SK-N-SH (cell line): ENCODE measurements around the gene CFAP74. TPM values are rescaled to one million over a fixed set of nuclear protein-coding genes. Genes with fewer than 3 reads are reported as not detected.
A peak's percentile ranks its signal among the peaks of the same experiment; 100 is the strongest.

Experiments
- CTCF ChIA-PET: fragments of 300-600, 350-600 bp; formaldehyde crosslinking; extraction: SDS; loops from one replicate; lab custom pipeline; 2021; lab: Yijun Ruan, JAX
- POLR2A ChIA-PET: fragments of 350-600 bp; sonication (Branson Sonifier 250); formaldehyde crosslinking; extraction: SDS; loops from one replicate; lab custom pipeline; 2020; ENCODE audit warnings: antibody characterized with exemption, inconsistent platforms; lab: Yijun Ruan, JAX
- DNase-seq: peaks from one replicate; pipeline ENCODE4 v3.0.0; 2012
- H2AFZ ChIP-seq: fragments of 200-600 bp; sonication (generic); 2 replicates; pipeline ENCODE4 v1.8.1; 2016; ENCODE audit warnings: antibody characterized with exemption, mild to moderate bottlenecking, low read depth
- H3F3A ChIP-seq: fragments of 200-600 bp; sonication (generic); replicated peaks from 2 replicates; pipeline ENCODE3; 2016; ENCODE audit warnings: antibody characterized with exemption, mild to moderate bottlenecking; ENCODE audit not compliant: insufficient read depth
- H3K27ac ChIP-seq, 2 experiments: fragments of 200-500 bp in 1 of 2; fragments of 200-600 bp in 1 of 2; sonication (Bioruptor generic) in 1 of 2; sonication (generic), shearing (Covaris generic) in 1 of 2; 2 replicates each; pipeline versions ENCODE4 v1.5.1 to v1.6.1; 2014 to 2016; ENCODE audit warnings: low read depth in 2 of 2, inconsistent platforms in 1 of 2, low read length in 1 of 2, mild to moderate bottlenecking in 1 of 2, mixed read lengths in 1 of 2
- H3K27me3 ChIP-seq: fragments of 200-600 bp; sonication (generic), shearing (Covaris generic); 2 replicates; pipeline ENCODE4 v1.6.1; 2016; ENCODE audit warnings: mixed run types; ENCODE audit not compliant: insufficient read depth
- H3K36me3 ChIP-seq, 2 experiments: fragments of 200-500 bp in 1 of 2; fragments of 200-600 bp in 1 of 2; sonication (Bioruptor generic) in 1 of 2; sonication (generic) in 1 of 2; replicated peaks in 1 of 2; 2 replicates each; pipeline versions ENCODE3 to v1.5.1; 2014 to 2016; ENCODE audit warnings: low read length in 1 of 2, mild to moderate bottlenecking in 1 of 2; ENCODE audit not compliant: insufficient read depth in 2 of 2, control insufficient read depth in 1 of 2
- H3K4me1 ChIP-seq, 2 experiments: fragments of 200-500 bp in 1 of 2; fragments of 200-600 bp in 1 of 2; sonication (Bioruptor generic) in 1 of 2; sonication (generic), shearing (Covaris generic) in 1 of 2; 2 replicates each; pipeline versions ENCODE4 v1.5.1 to v1.6.1; 2014 to 2016; ENCODE audit warnings: low read depth in 1 of 2, low read length in 1 of 2, mixed run types in 1 of 2; ENCODE audit not compliant: insufficient read depth in 2 of 2, control insufficient read depth in 1 of 2
- H3K4me2 ChIP-seq: fragments of 200-600 bp; sonication (generic), shearing (Covaris generic); 2 replicates; pipeline ENCODE4 v1.6.1; 2017; ENCODE audit warnings: mixed run types
- H3K4me3 ChIP-seq, 2 experiments: fragments of 200-500 bp in 1 of 2; fragments of 200-600 bp in 1 of 2; sonication (Bioruptor generic) in 1 of 2; sonication (generic), shearing (Covaris generic) in 1 of 2; 2 replicates each; pipeline versions ENCODE4 v1.5.1 to v1.8.1; 2014 to 2016; ENCODE audit warnings: low read depth in 2 of 2, inconsistent platforms in 1 of 2, low read length in 1 of 2, mild to moderate bottlenecking in 1 of 2, mixed read lengths in 1 of 2, moderate library complexity in 1 of 2
- H3K79me2 ChIP-seq: fragments of 200-600 bp; sonication (generic); 2 replicates; pipeline ENCODE4 v1.8.1; 2017; ENCODE audit warnings: mild to moderate bottlenecking; ENCODE audit not compliant: insufficient read depth
- H3K9ac ChIP-seq: fragments of 200-600 bp; sonication (generic); 2 replicates; pipeline ENCODE4 v1.6.1; 2017; ENCODE audit warnings: mixed run types
- H3K9me2 ChIP-seq: fragments of 200-600 bp; sonication (generic); 2 replicates; pipeline ENCODE4 v1.6.1; 2017; ENCODE audit warnings: mixed run types
- H3K9me3 ChIP-seq: fragments of 200-600 bp; sonication (generic); 2 replicates; pipeline ENCODE4 v1.6.1; 2017; ENCODE audit warnings: mixed run types, mild to moderate bottlenecking, moderate library complexity
- H4K20me1 ChIP-seq: fragments of 200-600 bp; sonication (generic); 2 replicates; pipeline ENCODE4 v1.6.1; 2017; ENCODE audit warnings: mild to moderate bottlenecking, mixed run types; ENCODE audit not compliant: insufficient read depth
- CHD2 ChIP-seq: fragments of 150-350 bp; IDR thresholded peaks from 2 replicates; pipeline ENCODE4 v1.6.1; 2018; ENCODE audit warnings: low read length; ENCODE audit not compliant: partially characterized antibody
- CTCF ChIP-seq: fragments of 200-600 bp; sonication (generic); IDR thresholded peaks from 2 replicates; pipeline ENCODE4 v1.6.1; 2017; ENCODE audit warnings: antibody characterized with exemption, mild to moderate bottlenecking, moderate library complexity
- EZH2phosphoT487 ChIP-seq: fragments of 200-600 bp; sonication (generic); IDR thresholded peaks from 2 replicates; pipeline ENCODE4 v1.6.1; 2017; ENCODE audit warnings: low read depth, mixed run types, mild to moderate bottlenecking, antibody characterized with exemption, moderate library complexity, borderline replicate concordance
- GATA2 ChIP-seq: sonication (generic); formaldehyde crosslinking; IDR thresholded peaks from 2 replicates; pipeline ENCODE4 v1.5.0; 2020; ENCODE audit warnings: mild to moderate bottlenecking, missing genetic modification reagents
- IRF3 ChIP-seq: fragments of 150-350 bp; IDR thresholded peaks from 2 replicates; pipeline ENCODE4 v1.6.1; 2016; ENCODE audit warnings: mild to moderate bottlenecking, low read depth, low read length
- MAX ChIP-seq: IDR thresholded peaks from 2 replicates; pipeline ENCODE4 v1.4.0; 2012; ENCODE audit warnings: low read depth
- MEF2A ChIP-seq: IDR thresholded peaks from 2 replicates; pipeline ENCODE4 v1.4.0; 2012; ENCODE audit warnings: low read depth, borderline replicate concordance
- MXI1 ChIP-seq: IDR thresholded peaks from 2 replicates; pipeline ENCODE4 v1.6.1; 2012; ENCODE audit warnings: mild to moderate bottlenecking, low read depth, low read length, improper control_type of control experiment
- NFIC ChIP-seq: IDR thresholded peaks from 2 replicates; pipeline ENCODE4 v1.4.0; 2012; ENCODE audit warnings: borderline replicate concordance
- PBX3 ChIP-seq: IDR thresholded peaks from 2 replicates; pipeline ENCODE4; 2012
- RAD21 ChIP-seq: IDR thresholded peaks from 2 replicates; pipeline ENCODE4 v1.6.1; 2012; ENCODE audit warnings: mild to moderate bottlenecking, low read length
- SIN3A ChIP-seq: IDR thresholded peaks from 2 replicates; pipeline ENCODE4 v1.6.1; 2012; ENCODE audit warnings: low read depth, mild to moderate bottlenecking, low read length, moderate library complexity, borderline replicate concordance
- SMC3 ChIP-seq: IDR thresholded peaks from 2 replicates; pipeline ENCODE4 v1.6.1; 2012; ENCODE audit warnings: low read depth, low read length, improper control_type of control experiment
- TEAD4 ChIP-seq: IDR thresholded peaks from 2 replicates; pipeline ENCODE4 v1.4.0; 2012; ENCODE audit warnings: mild to moderate bottlenecking, borderline replicate concordance; ENCODE audit not compliant: insufficient read depth
- USF2 ChIP-seq: fragments of 150-350 bp; IDR thresholded peaks from 2 replicates; pipeline ENCODE4 v1.6.1; 2017; ENCODE audit warnings: antibody characterized with exemption, low read length, low read depth, borderline replicate concordance
- WGBS: methylation state at CpG from one replicate; pipeline ENCODE4 v1.1.6; 2017; ENCODE audit warnings: low lambda C conversion rate; 5-methylcytosine and 5-hydroxymethylcytosine counted together
- polyA plus RNA-seq, 3 experiments: library from polyadenylated mRNA; depleted of rRNA; stranded (reverse); fragments of >200 nt; gene quantifications; 2 replicates each; pipeline ENCODE4 v1.2.3, GENCODE V29; 2012

Gene CFAP74
- polyA plus RNA-seq, 1 of the 3 experiments (the other 2 are of a cell fraction) = not detected

GRCh38 chr1:1907098-1907736 is 96.4 kb downstream of the CFAP74 start:
- H3K36me3 ChIP-seq = no peaks in the 10 kb centered on the region
- POLR2A ChIA-PET = no interaction called here
- H3K79me2 ChIP-seq = peaks cover 6% of the 10 kb centered on the region
- H3K9ac ChIP-seq = no peak overlapping the region
- no peak overlapping the region for H3K4me3 ChIP-seq
- no peaks in the 10 kb centered on the region for H4K20me1 ChIP-seq
- no peak for DNase-seq
- no peaks in the 10 kb centered on the region for H3K9me2 ChIP-seq
- peaks cover 0 to 20% of the 10 kb centered on the region in 2 experiments; a peak in 2 of 4 replicates for H3K4me1 ChIP-seq
- H3K9me3 ChIP-seq = no peaks in the 10 kb centered on the region
- H3K4me2 ChIP-seq = no peak overlapping the region
- no peak overlapping the region; a peak in 1 of 4 replicates for H3K27ac ChIP-seq
- peaks cover 10% of the 10 kb centered on the region for H3F3A ChIP-seq
- TF ChIP-seq CHD2 (no peak), IRF3 (no peak), MEF2A (no peak)
- TF ChIP-seq, all 33 proteins: peak for 0
- 87% methylated on average over 4 of the region's 8 CpGs for WGBS
- no peak overlapping the region for H2AFZ ChIP-seq
- CTCF ChIA-PET = interaction anchor here (0.6 to 6.2 kb wide), 20 partner anchors 10 to 158 kb away, joined by 3 to 54 read pairs (median 6); partner anchors contain the start of genes GABRD and NADK
- H3K27me3 ChIP-seq = no peaks in the 10 kb centered on the region

GRCh38 chr1:1906185-1907097 is 97.1 kb downstream of the CFAP74 start:
- 16% methylated on average over 10 of the region's 15 CpGs for WGBS
- no peak for TF ChIP-seq USF2
- no peak for TF ChIP-seq PBX3
- TF ChIP-seq GATA2 (CRISPR knock-in tag) = 0 out of 2 replicates have a peak, but pooled peaks have one; percentile 14
- TF ChIP-seq EZH2phosphoT487 = no peak
- TF ChIP-seq MAX = peak; percentile 24; the same call in 1 of the 2 replicates
- no peak for TF ChIP-seq TEAD4
- TF ChIP-seq MXI1 = peak; percentile 90; the same call in 1 of the 2 replicates
- TF ChIP-seq SMC3 = peak; percentile 91
- peak; percentile 79 for TF ChIP-seq CTCF
- peak; percentile 57 for TF ChIP-seq CHD2
- 0 out of 2 replicates have a peak, but pooled peaks have one; percentile 22 for TF ChIP-seq SIN3A
- peak; percentile 99 for TF ChIP-seq RAD21
- no peak for TF ChIP-seq NFIC
- Histone ChIP-seq H3K4me2 (no peak overlapping the region), H3K27me3 (no peaks in the 10 kb centered on the region), H2AFZ (0 out of 2 replicates have a peak overlapping the region, but pooled peaks have one; percentile 30), H3K9ac (no peak overlapping the region), H3K9me2 (no peaks in the 10 kb centered on the region), H3K79me2 (peaks cover 6% of the 10 kb centered on the region), H3K27ac (peak overlapping the region; percentile 27 to 36; a peak in 2 of 4 replicates), H3F3A (peaks cover 10% of the 10 kb centered on the region), H3K4me3 (peak overlapping the region in 1 of 2 experiments; percentile 50; a peak in 1 of 4 replicates), H4K20me1 (no peaks in the 10 kb centered on the region), H3K36me3 (no peaks in the 10 kb centered on the region), H3K9me3 (no peaks in the 10 kb centered on the region), H3K4me1 (peaks cover 0 to 20% of the 10 kb centered on the region in 2 experiments; a peak in 2 of 4 replicates)
- ChIA-PET POLR2A (interaction anchor here (0.6 to 1.0 kb wide), 2 partner anchors 8 to 48 kb away, joined by 3 read pairs; partner anchors contain the start of gene CALML6), CTCF (interaction anchor here (0.6 to 6.2 kb wide), 46 partner anchors 8 to 202 kb away, joined by 3 to 54 read pairs (median 4); partner anchors contain the start of genes CALML6, GABRD and NADK)
- peak; percentile 93 for DNase-seq
